HUES6 (cell line): ENCODE data around the gene TIAM2.
A peak's percentile ranks its signal among the peaks of the same experiment; 100 is the strongest.

Source experiments
- H3K27ac ChIP-seq: 2 replicates; pipeline ENCODE4 v1.7.0; 2013; ENCODE audit warnings: low read depth, mild to moderate bottlenecking, low read length, inconsistent platforms
- H3K27me3 ChIP-seq: 2 replicates; pipeline ENCODE4 v1.6.1; 2013; ENCODE audit warnings: low read length; ENCODE audit not compliant: control insufficient read depth, insufficient read depth
- H3K36me3 ChIP-seq: 2 replicates; pipeline ENCODE4 v1.6.1; 2013; ENCODE audit warnings: low read length; ENCODE audit not compliant: control insufficient read depth, insufficient read depth
- H3K4me1 ChIP-seq: 2 replicates; pipeline ENCODE4 v1.6.1; 2013; ENCODE audit warnings: low read length; ENCODE audit not compliant: control insufficient read depth, insufficient read depth
- H3K4me3 ChIP-seq: 2 replicates; pipeline ENCODE4 v1.5.1; 2013; ENCODE audit warnings: low read depth, low read length
- H3K9ac ChIP-seq: one replicate; pipeline ENCODE4 v1.6.1; 2013; ENCODE audit warnings: mild to moderate bottlenecking, low read length
- H3K9me3 ChIP-seq: 2 replicates; pipeline ENCODE4 v1.6.1; 2013; ENCODE audit warnings: low read depth, low read length; ENCODE audit not compliant: control insufficient read depth, insufficient read depth

The TIAM2 gene

GRCh38 chr6:155079985-155080452 lies 84.9 kb downstream of the TIAM2 start:
- H3K27me3 ChIP-seq: no peaks in the 10 kb centered on the region

GRCh38 chr6:155080881-155081845 lies 86.0 kb downstream of the TIAM2 start:
- Histone ChIP-seq H3K9ac (no peak overlapping the region), H3K27me3 (no peaks in the 10 kb centered on the region), H3K9me3 (no peaks in the 10 kb centered on the region), H3K4me3 (no peak overlapping the region), H3K27ac (no peak overlapping the region), H3K4me1 (peaks cover 27% of the 10 kb centered on the region), H3K36me3 (no peaks in the 10 kb centered on the region)

More at GRCh38 chr6:155079985-155080452, 84.9 kb downstream of the TIAM2 start:
- no peaks in the 10 kb centered on the region for H3K36me3 ChIP-seq
- H3K9me3 ChIP-seq: no peaks in the 10 kb centered on the region
- no peak overlapping the region for H3K9ac ChIP-seq
- H3K27ac ChIP-seq: no peak overlapping the region
- no peak overlapping the region for H3K4me3 ChIP-seq
- peaks cover 22% of the 10 kb centered on the region for H3K4me1 ChIP-seq

- H3K27ac ChIP-seq: no peak overlapping the region
- no peaks in the 10 kb centered on the region for H3K36me3 ChIP-seq
- H3K4me1 ChIP-seq: peaks cover 17% of the 10 kb centered on the region
- H3K27me3 ChIP-seq: no peaks in the 10 kb centered on the region
- no peaks in the 10 kb centered on the region for H3K9me3 ChIP-seq
- H3K4me3 ChIP-seq: no peak overlapping the region
- no peak overlapping the region for H3K9ac ChIP-seq
Observed at GRCh38 chr6:155084431-155085123, 89.5 kb downstream of the TIAM2 start.

- Histone ChIP-seq H3K4me1 (peaks cover 17% of the 10 kb centered on the region), H3K27me3 (no peaks in the 10 kb centered on the region), H3K4me3 (no peak overlapping the region), H3K9me3 (no peaks in the 10 kb centered on the region), H3K27ac (0 out of 2 replicates have a peak overlapping the region, but pooled peaks have one; percentile 38), H3K36me3 (0 out of 2 replicates have a peak, but pooled peaks cover under 1% of the 10 kb centered on the region), H3K9ac (no peak overlapping the region)
Observed at GRCh38 chr6:155085582-155086257, 90.6 kb downstream of the TIAM2 start.

GRCh38 chr6:155088856-155089255 lies 93.7 kb downstream of the TIAM2 start:
- peaks cover 17% of the 10 kb centered on the region for H3K4me1 ChIP-seq
- no peaks in the 10 kb centered on the region for H3K9me3 ChIP-seq
- no peak overlapping the region for H3K4me3 ChIP-seq
- H3K9ac ChIP-seq: no peak overlapping the region
- no peaks in the 10 kb centered on the region for H3K27me3 ChIP-seq
- H3K27ac ChIP-seq: no peak overlapping the region
- H3K36me3 ChIP-seq: peaks cover 6% of the 10 kb centered on the region; the same call in 1 of the 2 replicates

GRCh38 chr6:155089746-155090145 lies 94.6 kb downstream of the TIAM2 start:
- peaks cover 6% of the 10 kb centered on the region; the same call in 1 of the 2 replicates for H3K36me3 ChIP-seq
- H3K9me3 ChIP-seq: no peaks in the 10 kb centered on the region

GRCh38 chr6:155090166-155090565 lies 95.1 kb downstream of the TIAM2 start:
- H3K9ac ChIP-seq: no peak overlapping the region
- H3K27ac ChIP-seq: no peak overlapping the region
- H3K27me3 ChIP-seq: no peaks in the 10 kb centered on the region
- no peak overlapping the region for H3K4me3 ChIP-seq
- no peaks in the 10 kb centered on the region for H3K9me3 ChIP-seq
- H3K36me3 ChIP-seq: peaks cover 6% of the 10 kb centered on the region; the same call in 1 of the 2 replicates
- H3K4me1 ChIP-seq: peaks cover 4% of the 10 kb centered on the region

More at GRCh38 chr6:155089746-155090145, 94.6 kb downstream of the TIAM2 start:
- peaks cover 8% of the 10 kb centered on the region for H3K4me1 ChIP-seq
- H3K27me3 ChIP-seq: no peaks in the 10 kb centered on the region
- H3K9ac ChIP-seq: no peak overlapping the region
- no peak overlapping the region for H3K4me3 ChIP-seq
- no peak overlapping the region for H3K27ac ChIP-seq

GRCh38 chr6:155091756-155092155 lies 96.6 kb downstream of the TIAM2 start:
- H3K27me3 ChIP-seq: no peaks in the 10 kb centered on the region
- H3K9ac ChIP-seq: no peak overlapping the region
- H3K4me3 ChIP-seq: no peak overlapping the region
- H3K36me3 ChIP-seq: peaks cover 6% of the 10 kb centered on the region; the same call in 1 of the 2 replicates
- 0 out of 2 replicates have a peak, but pooled peaks cover 4% of the 10 kb centered on the region for H3K9me3 ChIP-seq
- no peaks in the 10 kb centered on the region; the same call in 1 of the 2 replicates for H3K4me1 ChIP-seq
- no peak overlapping the region for H3K27ac ChIP-seq

- Histone ChIP-seq H3K27me3 (no peaks in the 10 kb centered on the region), H3K4me1 (no peaks in the 10 kb centered on the region; the same call in 1 of the 2 replicates), H3K9me3 (0 out of 2 replicates have a peak, but pooled peaks cover 8% of the 10 kb centered on the region), H3K4me3 (no peak overlapping the region), H3K36me3 (peaks cover 6% of the 10 kb centered on the region; the same call in 1 of the 2 replicates), H3K9ac (no peak overlapping the region), H3K27ac (no peak overlapping the region)
Observed at GRCh38 chr6:155093430-155093829, 98.3 kb downstream of the TIAM2 start.

GRCh38 chr6:155100087-155100486 lies 105.0 kb downstream of the TIAM2 start:
- no peaks in the 10 kb centered on the region for H3K36me3 ChIP-seq
- H3K4me1 ChIP-seq: no peaks in the 10 kb centered on the region; the same call in 1 of the 2 replicates
- no peak overlapping the region for H3K4me3 ChIP-seq
- 0 out of 2 replicates have a peak, but pooled peaks cover 8% of the 10 kb centered on the region for H3K9me3 ChIP-seq
- H3K9ac ChIP-seq: no peak overlapping the region
- no peak overlapping the region for H3K27ac ChIP-seq
- H3K27me3 ChIP-seq: no peaks in the 10 kb centered on the region
